Suprapubic skin (tissue), 4 donors: ENCODE data around the gene LRIG1. TPM values are rescaled to one million over a fixed set of nuclear protein-coding genes. Genes with fewer than 3 reads are reported as not detected.

ENCODE experiments used
- DNase-seq, 2 donors: peaks; one replicate each; pipeline ENCODE4 v3.0.0-alpha.2; 2019; ENCODE audit warnings: low spot score in 2 of 2
- H3K27ac ChIP-seq: fragments of 200-600 bp; sonication (generic); one replicate; pipeline ENCODE4 v1.5.1; 2019
- H3K27me3 ChIP-seq: fragments of 200-600 bp; sonication (generic); one replicate; pipeline ENCODE4 v1.5.1; 2019
- H3K36me3 ChIP-seq: fragments of 200-600 bp; sonication (generic); one replicate; pipeline ENCODE4 v1.5.1; 2019
- H3K4me1 ChIP-seq: fragments of 200-600 bp; sonication (generic); one replicate; pipeline ENCODE4 v1.5.1; 2019
- H3K4me3 ChIP-seq: fragments of 200-600 bp; sonication (generic); one replicate; pipeline ENCODE4 v1.5.1; 2019; ENCODE audit warnings: mild to moderate bottlenecking
- H3K9me3 ChIP-seq: fragments of 200-600 bp; sonication (generic); one replicate; pipeline ENCODE4 v1.5.1; 2019
- CTCF ChIP-seq, 2 donors: fragments of 200-600 bp in 1 of 2; fragments of 450-650 bp in 1 of 2; sonication (generic) in 1 of 2; IDR thresholded peaks; one replicate each; pipeline ENCODE4 v1.5.1; 2016 to 2019; ENCODE audit warnings: antibody characterized with exemption in 2 of 2, mild to moderate bottlenecking in 1 of 2, moderate library complexity in 1 of 2
- EP300 ChIP-seq: sonication (generic); formaldehyde crosslinking; IDR thresholded peaks from one replicate; pipeline ENCODE4 v1.6.1; 2017; ENCODE audit warnings: antibody characterized with exemption
- POLR2A ChIP-seq, 2 donors: fragments of 450-650 bp; IDR thresholded peaks; one replicate each; pipeline ENCODE4 v1.6.1; 2017; ENCODE audit warnings: antibody characterized with exemption in 2 of 2, mild to moderate bottlenecking in 2 of 2, moderate library complexity in 2 of 2
- POLR2AphosphoS5 ChIP-seq, 3 donors: sonication (generic); formaldehyde crosslinking; IDR thresholded peaks; one replicate each; pipeline ENCODE4 v1.6.1; 2017; ENCODE audit warnings: antibody characterized with exemption in 3 of 3
- WGBS: methylation state at CpG from one replicate; pipeline ENCODE4 v1.1.5; 2018; 5-methylcytosine and 5-hydroxymethylcytosine counted together
- total RNA-seq, 4 donors: library from RNA; depleted of rRNA; stranded (reverse); fragments of >200 nt; gene quantifications; one replicate each; pipeline ENCODE4 v1.1.0, GENCODE V29; 2016

Gene LRIG1
- total RNA-seq, 4 donors from 2014 or later = 69.1 to 88.0 (median 78.9) TPM

DNA sequence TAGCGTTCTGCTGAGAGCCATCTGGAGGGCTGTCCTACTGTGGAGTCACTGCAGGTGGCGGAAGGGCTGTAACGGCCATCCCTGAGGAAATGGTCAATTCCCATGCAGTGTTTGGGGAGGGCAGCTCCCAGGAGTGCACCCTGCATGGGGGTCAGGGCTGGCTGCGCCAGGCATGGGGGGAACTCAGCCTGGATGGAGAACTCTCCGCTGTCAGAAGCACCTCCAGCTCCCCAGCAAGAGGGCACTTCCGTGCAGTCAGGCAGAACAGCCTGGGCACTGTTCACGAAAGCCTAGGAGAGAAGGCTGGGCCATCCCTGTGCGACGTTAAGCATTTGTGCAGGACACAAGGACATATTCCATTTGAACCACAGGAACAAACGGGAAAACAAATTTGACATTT, 105.2 kb downstream of the LRIG1 start:
- TF ChIP-seq CTCF (IDR thresholded peaks at IDR 0.05) (no peak), POLR2AphosphoS5 (IDR thresholded peaks at IDR 0.05) (no peak), POLR2A (IDR thresholded peaks at IDR 0.05) (no peak), EP300 (no peak)
- no peak overlapping the region for H3K27ac ChIP-seq
- peak in 1 of 2 donors; percentile 44 for DNase-seq
- no peaks in the 10 kb centered on the region for H3K9me3 ChIP-seq
- H3K36me3 ChIP-seq = peaks cover 52% of the 10 kb centered on the region
- H3K4me1 ChIP-seq = peaks cover 34% of the 10 kb centered on the region
- no peaks in the 10 kb centered on the region for H3K27me3 ChIP-seq
- no peak overlapping the region for H3K4me3 ChIP-seq
- WGBS = 94% methylated on average over 10 of the region's 10 CpGs

DNA sequence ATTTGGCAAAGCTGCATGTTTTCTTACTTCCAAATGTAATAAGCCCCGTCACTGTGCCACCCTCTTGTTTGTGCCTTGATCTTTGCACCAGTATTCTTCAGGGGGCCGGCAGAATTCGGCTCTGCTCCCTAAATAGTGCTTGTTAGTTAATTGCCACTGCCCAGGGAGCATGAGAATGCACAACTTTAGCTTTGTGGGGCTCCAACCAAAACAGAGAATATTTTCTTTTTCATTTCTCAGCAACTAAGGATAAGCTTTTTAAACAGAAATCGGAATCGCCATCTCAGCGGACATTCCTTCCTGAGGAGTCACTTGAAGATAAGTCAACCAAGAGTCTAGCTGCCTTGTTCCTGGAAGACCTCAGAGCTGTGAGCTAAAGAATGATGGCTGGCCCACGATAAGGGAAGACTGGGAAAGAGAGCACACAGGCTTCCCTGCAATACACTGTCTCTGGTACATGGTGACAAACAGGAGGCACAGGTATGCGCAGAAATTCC, 106.0 kb downstream of the LRIG1 start:
- 80% methylated on average over 8 of the region's 8 CpGs for WGBS
- no peaks in the 10 kb centered on the region for H3K27me3 ChIP-seq
- TF ChIP-seq CTCF (IDR thresholded peaks at IDR 0.05) = no peak
- no peak for TF ChIP-seq EP300
- TF ChIP-seq POLR2A (IDR thresholded peaks at IDR 0.05) = no peak
- TF ChIP-seq POLR2AphosphoS5 (IDR thresholded peaks at IDR 0.05) = no peak
- H3K4me1 ChIP-seq = peaks cover 34% of the 10 kb centered on the region
- peaks cover 49% of the 10 kb centered on the region for H3K36me3 ChIP-seq
- H3K27ac ChIP-seq = no peak overlapping the region
- H3K4me3 ChIP-seq = no peak overlapping the region
- DNase-seq = peak in 1 of 2 donors; percentile 72
- no peaks in the 10 kb centered on the region for H3K9me3 ChIP-seq

- peaks cover 34% of the 10 kb centered on the region for H3K4me1 ChIP-seq
- H3K9me3 ChIP-seq = no peaks in the 10 kb centered on the region
- no peaks in the 10 kb centered on the region for H3K27me3 ChIP-seq
- TF ChIP-seq POLR2AphosphoS5 (IDR thresholded peaks at IDR 0.05) (no peak), POLR2A (IDR thresholded peaks at IDR 0.05) (no peak), EP300 (no peak), CTCF (IDR thresholded peaks at IDR 0.05) (no peak)
- WGBS = 70% methylated on average over 11 of the region's 12 CpGs
- no peak overlapping the region for H3K27ac ChIP-seq
- DNase-seq = peak in 1 of 2 donors; percentile 65
- H3K36me3 ChIP-seq = peaks cover 49% of the 10 kb centered on the region
- H3K4me3 ChIP-seq = no peak overlapping the region
These were observed 106.6 kb downstream of the LRIG1 start for GRCh38 chr3:66394019-66394752.

- TF ChIP-seq POLR2AphosphoS5 (IDR thresholded peaks at IDR 0.05) (no peak), CTCF (IDR thresholded peaks at IDR 0.05) (no peak), EP300 (no peak), POLR2A (IDR thresholded peaks at IDR 0.05) (no peak)
- peak in 1 of 2 donors; percentile 37 for DNase-seq
- Histone ChIP-seq H3K4me1 (peaks cover 31% of the 10 kb centered on the region), H3K4me3 (no peak overlapping the region), H3K36me3 (peaks cover 49% of the 10 kb centered on the region), H3K27ac (peak overlapping the region; percentile 16), H3K9me3 (no peaks in the 10 kb centered on the region), H3K27me3 (no peaks in the 10 kb centered on the region)
- 69% methylated on average over 13 of the region's 13 CpGs for WGBS
These were observed 107.4 kb downstream of the LRIG1 start for GRCh38 chr3:66393333-66394005.

GRCh38 chr3:66392966-66393332, 107.9 kb downstream of the LRIG1 start:
- WGBS = 93% methylated on average over 2 of the region's 2 CpGs

More at GRCh38 chr3:66392966-66393332, 107.9 kb downstream of the LRIG1 start:
- H3K27me3 ChIP-seq = no peaks in the 10 kb centered on the region
- H3K36me3 ChIP-seq = peaks cover 49% of the 10 kb centered on the region
- DNase-seq = peak in 1 of 2 donors; percentile 28
- H3K4me3 ChIP-seq = no peak overlapping the region
- peaks cover 28% of the 10 kb centered on the region for H3K4me1 ChIP-seq
- no peaks in the 10 kb centered on the region for H3K9me3 ChIP-seq
- no peak for TF ChIP-seq EP300
- no peak for TF ChIP-seq CTCF (IDR thresholded peaks at IDR 0.05)
- H3K27ac ChIP-seq = peak overlapping the region; percentile 16
